SK-N-SH treated with all-trans-retinoic acid at 6 μM for 48 hours (cell line): ENCODE measurements around the gene UGT1A8.

Source experiments
- CREB5 ChIP-seq: fragments of 250-450 bp; sonication (Bioruptor Pico); IDR thresholded peaks from 2 replicates; pipeline ENCODE4 v1.5.1; 2020; ENCODE audit warnings: low read depth, mild to moderate bottlenecking, moderate library complexity
- CSDC2 ChIP-seq: fragments of 250-450 bp; sonication (Bioruptor Pico); IDR thresholded peaks from 2 replicates; pipeline ENCODE4 v1.5.0; 2020; ENCODE audit warnings: mild to moderate bottlenecking, moderate library complexity
- OSR1 ChIP-seq: fragments of 250-450 bp; sonication (Bioruptor Pico); IDR thresholded peaks from 2 replicates; pipeline ENCODE4 v1.8.0; 2022; ENCODE audit warnings: moderate library complexity, mild to moderate bottlenecking, inconsistent platforms
- PATZ1 ChIP-seq: fragments of 250-450 bp; sonication (Bioruptor Pico); IDR thresholded peaks from 2 replicates; pipeline ENCODE4 v1.8.0; 2020; ENCODE audit warnings: mild to moderate bottlenecking, moderate library complexity, borderline replicate concordance
- RARB ChIP-seq: fragments of 250-450 bp; sonication (Bioruptor Pico); IDR thresholded peaks from 2 replicates; pipeline ENCODE4 v1.8.0; 2021; ENCODE audit warnings: mild to moderate bottlenecking, moderate library complexity
- TCF4 ChIP-seq: fragments of 250-450 bp; sonication (Bioruptor Pico); IDR thresholded peaks from 2 replicates; pipeline ENCODE4 v1.8.0; 2021; ENCODE audit warnings: mild to moderate bottlenecking, moderate library complexity, borderline replicate concordance
- ZC3H10 ChIP-seq: fragments of 250-450 bp; sonication (Bioruptor Pico); IDR thresholded peaks from 2 replicates; pipeline ENCODE4 v1.5.1; 2021; ENCODE audit warnings: mild to moderate bottlenecking, moderate library complexity
- ZFP3 ChIP-seq: fragments of 250-450 bp; sonication (Bioruptor Pico); IDR thresholded peaks from 2 replicates; pipeline ENCODE4 v1.5.0; 2020; ENCODE audit warnings: mild to moderate bottlenecking, moderate library complexity

GRCh38 chr2:233793465-233794127, 176.2 kb downstream of the UGT1A8 start:
- no peak for TF ChIP-seq CREB5 (CRISPR knock-in tag)
- no peak for TF ChIP-seq PATZ1 (CRISPR knock-in tag)
- TF ChIP-seq CSDC2 (CRISPR knock-in tag) = no peak
- TF ChIP-seq ZFP3 (CRISPR knock-in tag) = no peak
- no peak for TF ChIP-seq OSR1
- no peak for TF ChIP-seq RARB (CRISPR knock-in tag)
- TF ChIP-seq ZC3H10 (CRISPR knock-in tag) = no peak
- TF ChIP-seq TCF4 (CRISPR knock-in tag) = no peak
